Fibroblast of peridontal ligament (primary cell): ENCODE measurements around the gene TYMS.

ENCODE experiments used
- DNase-seq: peaks from one replicate; pipeline ENCODE4 v3.0.0-alpha.2; 2010; ENCODE audit errors: extremely low read depth

TYMS gene

DNA sequence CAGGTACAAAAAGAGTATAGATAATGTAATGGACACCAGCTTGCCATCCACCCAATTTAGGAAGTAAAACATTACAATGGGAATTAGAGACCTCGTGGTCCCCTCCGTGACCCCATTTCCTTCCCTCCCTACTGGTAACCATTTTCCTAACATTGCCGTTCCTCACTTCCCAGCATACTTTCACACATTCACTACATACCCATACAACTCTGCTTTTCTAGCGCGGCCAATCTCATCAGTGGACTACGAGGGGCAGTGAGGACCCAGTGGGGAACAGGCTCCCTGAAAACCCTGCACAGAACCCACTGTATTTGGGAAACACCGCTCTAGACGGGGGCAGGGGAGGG, 53.8 kb downstream of the TYMS start:
- no peak for DNase-seq

DNA sequence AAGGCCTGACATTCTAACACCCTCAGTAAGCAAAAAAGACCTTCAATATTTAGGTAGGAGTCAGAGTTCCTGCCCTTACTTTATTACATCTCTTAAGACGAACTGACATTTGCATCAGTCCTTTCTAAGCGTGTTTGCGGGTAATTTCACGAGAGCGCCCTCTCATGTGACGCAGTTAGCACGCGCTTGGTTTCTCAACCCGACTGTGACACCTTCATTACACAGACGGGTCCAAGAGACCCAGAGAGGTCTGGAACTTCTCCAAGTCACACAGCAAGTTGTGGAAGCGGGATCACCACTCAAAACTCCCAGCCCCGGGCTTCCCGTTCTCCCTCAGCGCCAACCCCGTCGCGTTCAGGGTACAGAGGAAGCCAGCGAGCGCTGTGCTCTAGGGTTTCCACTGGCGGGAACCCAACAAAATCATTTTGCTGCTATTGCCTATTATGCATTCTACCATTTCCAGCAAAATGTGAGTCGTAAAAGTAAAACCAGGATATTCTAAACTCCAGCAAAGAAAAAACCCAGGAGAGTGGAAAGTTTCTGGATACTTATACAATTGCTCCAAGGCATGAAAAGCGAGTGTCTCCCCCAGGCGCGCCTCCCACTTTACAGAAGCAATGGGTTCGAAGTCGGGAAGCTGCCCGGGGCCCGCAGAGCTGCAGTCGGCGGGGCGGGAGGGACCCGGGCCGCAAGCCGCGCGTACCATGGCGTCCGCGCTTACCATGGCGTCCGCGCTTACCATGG, 54.4 kb downstream of the TYMS start:
- peak; percentile 94 for DNase-seq

DNA sequence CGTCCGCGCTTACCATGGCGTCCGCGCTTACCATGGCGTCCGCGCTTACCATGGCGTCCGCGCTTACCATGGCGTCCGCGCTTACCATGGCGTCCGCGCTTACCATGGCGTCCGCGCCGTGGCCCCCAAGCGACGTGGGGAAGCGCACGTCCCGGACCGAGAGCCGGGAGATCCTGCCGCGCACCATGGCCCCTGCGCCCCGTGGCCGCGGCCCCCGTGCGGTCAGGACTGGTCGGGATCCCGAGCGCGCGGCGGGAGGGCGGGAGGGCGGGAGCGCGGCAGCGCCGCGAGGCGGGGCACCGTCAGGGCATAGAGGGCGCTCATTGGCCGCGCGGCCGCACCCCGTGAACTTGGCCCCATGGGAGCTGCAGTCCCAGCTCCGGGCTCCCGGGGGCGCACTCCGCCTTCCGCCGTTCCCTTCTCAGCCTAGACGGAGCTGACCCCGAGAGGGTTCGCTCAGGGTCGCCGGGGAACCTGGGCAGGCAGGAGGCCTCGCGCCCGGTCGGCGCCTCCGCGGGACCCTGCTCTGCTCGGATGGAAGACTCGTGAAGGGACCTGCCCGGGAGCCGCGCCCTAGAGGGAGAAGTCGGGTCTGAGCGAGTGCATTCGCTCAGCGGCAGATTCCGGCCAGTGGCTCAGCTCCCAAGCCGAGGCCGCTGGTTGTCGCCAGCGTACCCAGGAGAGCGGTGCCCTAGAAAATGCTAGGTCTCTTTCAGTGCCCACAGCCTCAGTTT, 55.1 kb downstream of the TYMS start, which contains the start of gene ENOSF1:
Gene ENOSF1, minus strand, starts transcription at position 230 of the 734 bp plus-strand sequence. Its CDS starts 43 bp downstream, at position 187.
- DNase-seq = peak; percentile 62

DNA sequence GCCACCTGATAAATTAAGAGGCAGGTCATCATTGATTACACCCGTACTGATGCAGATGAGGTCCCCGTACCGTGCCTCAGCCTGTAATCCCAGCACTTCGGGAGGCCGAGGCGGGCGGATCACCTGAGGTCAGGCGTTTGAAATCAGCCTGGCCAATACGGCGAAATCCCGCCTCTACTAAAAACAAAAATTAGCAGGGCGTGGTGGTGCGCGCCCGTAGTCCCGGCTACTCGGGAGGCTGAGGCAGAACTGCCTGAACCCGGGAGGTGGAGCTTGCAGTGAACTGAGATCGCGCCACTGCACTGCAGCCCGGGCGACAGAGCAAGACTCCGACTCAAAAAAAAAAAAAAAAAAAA, 55.7 kb downstream of the TYMS start:
- DNase-seq = no peak

DNA sequence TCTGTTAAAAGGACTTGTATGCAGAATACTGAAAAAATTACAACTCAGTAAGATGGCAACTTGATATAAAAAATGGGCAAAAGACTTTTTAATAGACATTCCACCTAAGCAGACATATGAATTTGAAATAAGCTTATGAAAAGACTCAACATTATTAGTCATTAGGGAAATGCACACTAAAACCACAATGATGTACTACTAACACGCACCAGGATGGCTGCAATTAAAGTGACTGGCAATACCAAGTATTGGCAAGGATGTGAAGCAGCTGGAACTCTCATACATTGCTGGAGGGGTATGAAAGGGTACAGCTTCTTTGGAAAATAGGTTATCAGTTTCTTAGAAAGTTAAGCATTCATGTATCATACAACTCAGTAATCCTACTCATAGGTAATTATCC, 58.2 kb downstream of the TYMS start:
- peak; percentile 52 for DNase-seq

GRCh38 chr18:717003-717402, 59.5 kb downstream of the TYMS start:
- no peak for DNase-seq
